ENCODE results near the gene CACNA1E. TPM values are rescaled to one million over a fixed set of nuclear protein-coding genes. Genes with fewer than 3 reads are reported as not detected.
"Not testable (repeated sequence)": the region's sequence is repeated elsewhere in the genome, so short reads cannot be mapped to it uniquely, and the experiment has no call there.

The CACNA1E gene
- total and polyA plus RNA-seq, 10 donors = 0.02 to 6.1 (median 1.2) TPM

GRCh38 chr1:181817091-181817490 is 333.8 kb downstream of the CACNA1E start:
- no peak overlapping the region for H3K27ac ChIP-seq
- peaks cover 0 to 4% (median 0%) of the 10 kb centered on the region in 8 donors for H3K9me3 ChIP-seq
- no peaks in the 10 kb centered on the region for H3K4me1 ChIP-seq
- TF ChIP-seq, protein P1, sequence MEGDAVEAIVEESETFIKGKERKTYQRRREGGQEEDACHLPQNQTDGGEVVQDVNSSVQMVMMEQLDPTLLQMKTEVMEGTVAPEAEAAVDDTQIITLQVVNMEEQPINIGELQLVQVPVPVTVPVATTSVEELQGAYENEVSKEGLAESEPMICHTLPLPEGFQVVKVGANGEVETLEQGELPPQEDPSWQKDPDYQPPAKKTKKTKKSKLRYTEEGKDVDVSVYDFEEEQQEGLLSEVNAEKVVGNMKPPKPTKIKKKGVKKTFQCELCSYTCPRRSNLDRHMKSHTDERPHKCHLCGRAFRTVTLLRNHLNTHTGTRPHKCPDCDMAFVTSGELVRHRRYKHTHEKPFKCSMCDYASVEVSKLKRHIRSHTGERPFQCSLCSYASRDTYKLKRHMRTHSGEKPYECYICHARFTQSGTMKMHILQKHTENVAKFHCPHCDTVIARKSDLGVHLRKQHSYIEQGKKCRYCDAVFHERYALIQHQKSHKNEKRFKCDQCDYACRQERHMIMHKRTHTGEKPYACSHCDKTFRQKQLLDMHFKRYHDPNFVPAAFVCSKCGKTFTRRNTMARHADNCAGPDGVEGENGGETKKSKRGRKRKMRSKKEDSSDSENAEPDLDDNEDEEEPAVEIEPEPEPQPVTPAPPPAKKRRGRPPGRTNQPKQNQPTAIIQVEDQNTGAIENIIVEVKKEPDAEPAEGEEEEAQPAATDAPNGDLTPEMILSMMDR (IDR thresholded peaks at IDR 0.05 in 8 of 11, conservative IDR thresholded peaks at IDR 0.05 in 3 of 11) = no peak
- TF ChIP-seq POLR2AphosphoS5 (IDR thresholded peaks at IDR 0.05) (no peak), POLR2A (IDR thresholded peaks at IDR 0.05) (no peak)
- H3K36me3 ChIP-seq = no peaks in the 10 kb centered on the region
- H3K4me3 ChIP-seq = no peak overlapping the region
- intact Hi-C loops (cut with DNase I; ENCODE audit: low total_unique reads) = no loop called here
- no peak for DNase-seq
- H3K27me3 ChIP-seq (replicated peaks in 1 of 7) = no peaks in the 10 kb centered on the region

GRCh38 chr1:181818459-181818858 is 335.1 kb downstream of the CACNA1E start:
- 73 to 85% (median 80%) methylated on average over 2 of the region's 2 CpGs for WGBS, 5 donors
- no peak for TF ChIP-seq POLR2AphosphoS5 (IDR thresholded peaks at IDR 0.05)
- Histone ChIP-seq H3K4me3 (no peak overlapping the region), H3K27ac (no peak overlapping the region), H3K4me1 (no peaks in the 10 kb centered on the region), H3K9me3 (peaks cover 0 to 4% (median 0%) of the 10 kb centered on the region in 8 donors), H3K36me3 (no peaks in the 10 kb centered on the region), H3K27me3 (replicated peaks in 1 of 7) (no peaks in the 10 kb centered on the region)
- DNase-seq = no peak
- intact Hi-C loops (cut with DNase I; ENCODE audit: low total_unique reads) = no loop called here

- Histone ChIP-seq H3K27ac (no peak overlapping the region), H3K9me3 (peaks cover 0 to 4% (median 0%) of the 10 kb centered on the region in 8 donors), H3K27me3 (replicated peaks in 1 of 7) (no peaks in the 10 kb centered on the region), H3K4me1 (no peaks in the 10 kb centered on the region), H3K4me3 (no peak overlapping the region), H3K36me3 (no peaks in the 10 kb centered on the region)
- DNase-seq = no peak
- 48 to 76% (median 57%) methylated on average over 1 of the region's 1 CpG for WGBS, 5 donors
- intact Hi-C loops (cut with DNase I; ENCODE audit: low total_unique reads) = no loop called here
- TF ChIP-seq POLR2AphosphoS5 (IDR thresholded peaks at IDR 0.05) = no peak
- TF ChIP-seq POLR2A (IDR thresholded peaks at IDR 0.05) = no peak
- TF ChIP-seq, protein P1 (IDR thresholded peaks at IDR 0.05 in 8 of 11, conservative IDR thresholded peaks at IDR 0.05 in 3 of 11) = no peak
Observed at GRCh38 chr1:181818943-181819342, 335.6 kb downstream of the CACNA1E start.

- peaks cover 0 to 14% (median 9%) of the 10 kb centered on the region in 8 donors for H3K9me3 ChIP-seq
- H3K36me3 ChIP-seq = no peaks in the 10 kb centered on the region
- no peak overlapping the region for H3K4me3 ChIP-seq
- intact Hi-C loops (cut with DNase I; ENCODE audit: low total_unique reads) = no loop called here
- no peaks in the 10 kb centered on the region for H3K4me1 ChIP-seq
- H3K27me3 ChIP-seq (replicated peaks in 1 of 7) = no peaks in the 10 kb centered on the region
- DNase-seq = no peak
- no peak overlapping the region for H3K27ac ChIP-seq
- TF ChIP-seq, protein P1 (IDR thresholded peaks at IDR 0.05 in 8 of 11, conservative IDR thresholded peaks at IDR 0.05 in 3 of 11) = no peak
- TF ChIP-seq POLR2AphosphoS5 (IDR thresholded peaks at IDR 0.05) = no peak
- TF ChIP-seq POLR2A (IDR thresholded peaks at IDR 0.05) = no peak
Observed at GRCh38 chr1:181821701-181822100, 338.4 kb downstream of the CACNA1E start.

- intact Hi-C loops (cut with DNase I; ENCODE audit: low total_unique reads); H3K4me3 ChIP-seq; H3K27me3 ChIP-seq (replicated peaks in 1 of 7); H3K36me3 ChIP-seq; H3K27ac ChIP-seq; H3K4me1 ChIP-seq: not testable (repeated sequence)
- WGBS, 5 donors = 81 to 94% (median 92%) methylated on average over 16 to 28 of the region's 28 CpGs
- DNase-seq = peak; percentile 58
- peaks cover 0 to 52% (median 26%) of the 10 kb centered on the region in 8 donors for H3K9me3 ChIP-seq
Observed at GRCh38 chr1:181832173-181832880, 349.0 kb downstream of the CACNA1E start.

All from spleen (tissue), 11 donors.